ENCODE measurements around the gene ALDH2.
A peak's percentile ranks its signal among the peaks of the same experiment; 100 is the strongest.

ALDH2 gene

GRCh38 chr12:111838353-111838752, 71.6 kb downstream of the ALDH2 start:
- no peaks in the 10 kb centered on the region for H3K27me3 ChIP-seq
- H3K27ac ChIP-seq, result no peak overlapping the region
- H3K9ac ChIP-seq, result no peak overlapping the region
- no peak overlapping the region for H3K4me2 ChIP-seq
- no peaks in the 10 kb centered on the region for H3K9me3 ChIP-seq (replicated peaks in 1 of 11)
- TF ChIP-seq Cebpa-rat (IDR thresholded peaks at IDR 0.05), result no peak
- no peak overlapping the region for H3K4me3 ChIP-seq
- peaks cover 17 to 30% (median 24%) of the 10 kb centered on the region in 10 experiments for H3K4me1 ChIP-seq
- H4K20me1 ChIP-seq, result peaks cover 0 to 36% (median 3%) of the 10 kb centered on the region in 11 experiments; a peak in 9 of 22 replicates
- H3K36me3 ChIP-seq, result peaks cover 11 to 23% (median 20%) of the 10 kb centered on the region in 11 experiments

GRCh38 chr12:111840807-111841206, 74.1 kb downstream of the ALDH2 start:
- Histone ChIP-seq H3K27ac (peak overlapping the region; percentile 95 to 100 (median 98); a peak in 21 of 22 replicates), H3K4me3 (peak overlapping the region; percentile 91 to 100 (median 95)), H3K4me1 (peaks cover 29 to 47% (median 38%) of the 10 kb centered on the region in 10 experiments), H3K9me3 (replicated peaks in 1 of 11) (no peaks in the 10 kb centered on the region), H3K36me3 (peaks cover 16 to 47% (median 41%) of the 10 kb centered on the region in 11 experiments), H3K27me3 (no peaks in the 10 kb centered on the region), H3K9ac (peak overlapping the region; percentile 96 to 100 (median 99)), H4K20me1 (peaks cover 0 to 61% (median 28%) of the 10 kb centered on the region in 11 experiments; a peak in 18 of 22 replicates), H3K4me2 (peak overlapping the region; percentile 93 to 99 (median 96))
- TF ChIP-seq Cebpa-rat (IDR thresholded peaks at IDR 0.05), result no peak

GRCh38 chr12:111841236-111841749, 74.6 kb downstream of the ALDH2 start:
- H3K27ac ChIP-seq, result peak overlapping the region; percentile 95 to 100 (median 98)
- H3K9me3 ChIP-seq (replicated peaks in 1 of 11), result no peaks in the 10 kb centered on the region
- no peak for TF ChIP-seq Cebpa-rat (IDR thresholded peaks at IDR 0.05)
- peak overlapping the region; percentile 93 to 99 (median 96) for H3K4me2 ChIP-seq
- H3K9ac ChIP-seq, result peak overlapping the region; percentile 96 to 100 (median 99)
- peaks cover 0 to 66% (median 33%) of the 10 kb centered on the region in 11 experiments; a peak in 18 of 22 replicates for H4K20me1 ChIP-seq
- no peaks in the 10 kb centered on the region for H3K27me3 ChIP-seq
- H3K4me3 ChIP-seq, result peak overlapping the region; percentile 91 to 100 (median 95)
- H3K36me3 ChIP-seq, result peaks cover 21 to 52% (median 46%) of the 10 kb centered on the region in 11 experiments
- H3K4me1 ChIP-seq, result peaks cover 29 to 47% (median 38%) of the 10 kb centered on the region in 10 experiments

GRCh38 chr12:111841750-111842555, 75.2 kb downstream of the ALDH2 start, which contains the start of gene MAPKAPK5:
MAPKAPK5 (plus strand) TSS chr12:111842228; CDS start chr12:111842734, 506 bp downstream.
- peaks cover 25 to 58% (median 52%) of the 10 kb centered on the region in 11 experiments for H3K36me3 ChIP-seq
- peaks cover 0 to 3% (median 0%) of the 10 kb centered on the region in 11 experiments; a peak in 1 of 22 replicates for H3K9me3 ChIP-seq (replicated peaks in 1 of 11)
- H3K9ac ChIP-seq, result peak within 1 kb of the TSS; percentile 96 to 100 (median 99)
- peak within 1 kb of the TSS; percentile 93 to 99 (median 97) for H3K4me2 ChIP-seq
- H3K4me1 ChIP-seq, result peaks cover 29 to 47% (median 38%) of the 10 kb centered on the region in 10 experiments
- no peak for TF ChIP-seq Cebpa-rat (IDR thresholded peaks at IDR 0.05)
- no peaks in the 10 kb centered on the region for H3K27me3 ChIP-seq
- peak within 1 kb of the TSS; percentile 95 to 100 (median 98) for H3K27ac ChIP-seq
- H3K4me3 ChIP-seq, result peak within 1 kb of the TSS; percentile 91 to 100 (median 95)
- peaks cover 0 to 72% (median 39%) of the 10 kb centered on the region in 11 experiments; a peak in 18 of 22 replicates for H4K20me1 ChIP-seq

- Histone ChIP-seq H3K4me2 (peak overlapping the region; percentile 78 to 97 (median 85)), H3K4me1 (peaks cover 29 to 47% (median 38%) of the 10 kb centered on the region in 10 experiments), H4K20me1 (peaks cover 3 to 81% (median 48%) of the 10 kb centered on the region in 11 experiments; a peak in 19 of 22 replicates), H3K27me3 (no peaks in the 10 kb centered on the region), H3K4me3 (peak overlapping the region; percentile 91 to 100 (median 95)), H3K9ac (peak overlapping the region; percentile 96 to 100 (median 99)), H3K36me3 (peaks cover 33 to 67% (median 61%) of the 10 kb centered on the region in 11 experiments), H3K27ac (peak overlapping the region; percentile 95 to 100 (median 98)), H3K9me3 (replicated peaks in 1 of 11) (peaks cover 0 to 8% (median 0%) of the 10 kb centered on the region in 11 experiments; a peak in 4 of 22 replicates)
- TF ChIP-seq Cebpa-rat (IDR thresholded peaks at IDR 0.05), result no peak
These were observed 76.0 kb downstream of the ALDH2 start for GRCh38 chr12:111842556-111843396.

GRCh38 chr12:111846016-111846415, 79.3 kb downstream of the ALDH2 start:
- Histone ChIP-seq H3K27me3 (no peaks in the 10 kb centered on the region), H3K4me1 (peaks cover 16 to 27% (median 21%) of the 10 kb centered on the region in 10 experiments), H3K36me3 (peaks cover 41 to 76% (median 73%) of the 10 kb centered on the region in 11 experiments), H4K20me1 (peaks cover 4 to 87% (median 78%) of the 10 kb centered on the region in 11 experiments; a peak in 21 of 22 replicates), H3K9ac (no peak overlapping the region), H3K4me2 (no peak overlapping the region), H3K27ac (no peak overlapping the region), H3K4me3 (no peak overlapping the region), H3K9me3 (replicated peaks in 1 of 11) (peaks cover 7 to 31% (median 18%) of the 10 kb centered on the region in 11 experiments; a peak in 20 of 22 replicates)
- no peak for TF ChIP-seq Cebpa-rat (IDR thresholded peaks at IDR 0.05)

GRCh38 chr12:111850526-111850925, 83.8 kb downstream of the ALDH2 start:
- no peak overlapping the region for H3K4me2 ChIP-seq
- H3K27ac ChIP-seq, result no peak overlapping the region
- H3K4me1 ChIP-seq, result peaks cover 0 to under 1% (median 0%) of the 10 kb centered on the region in 10 experiments; a peak in 3 of 20 replicates
- no peak overlapping the region for H3K4me3 ChIP-seq
- no peak for TF ChIP-seq Cebpa-rat (IDR thresholded peaks at IDR 0.05)
- no peaks in the 10 kb centered on the region for H3K27me3 ChIP-seq
- H4K20me1 ChIP-seq, result peaks cover 9 to 100% (median 98%) of the 10 kb centered on the region in 11 experiments; a peak in 21 of 22 replicates
- H3K36me3 ChIP-seq, result peaks cover 68 to 100% (median 94%) of the 10 kb centered on the region in 11 experiments
- H3K9ac ChIP-seq, result no peak overlapping the region
- H3K9me3 ChIP-seq (replicated peaks in 1 of 11), result peaks cover 7 to 31% (median 18%) of the 10 kb centered on the region in 11 experiments; a peak in 20 of 22 replicates

GRCh38 chr12:111858186-111858585, 91.5 kb downstream of the ALDH2 start:
- Histone ChIP-seq H3K4me1 (no peaks in the 10 kb centered on the region), H3K9ac (no peak overlapping the region), H3K27ac (no peak overlapping the region), H3K27me3 (no peaks in the 10 kb centered on the region), H3K9me3 (replicated peaks in 1 of 11) (peaks cover 0 to 10% (median 3%) of the 10 kb centered on the region in 11 experiments; a peak in 7 of 22 replicates), H3K36me3 (peaks cover 21 to 98% (median 78%) of the 10 kb centered on the region in 11 experiments), H4K20me1 (peaks cover 21 to 100% (median 100%) of the 10 kb centered on the region in 11 experiments; a peak in 20 of 22 replicates), H3K4me3 (no peak overlapping the region), H3K4me2 (no peak overlapping the region)
- TF ChIP-seq Cebpa-rat (IDR thresholded peaks at IDR 0.05), result no peak
